ENCODE results near the gene HES2.
"Not testable (repeated sequence)": the region's sequence is repeated elsewhere in the genome, so short reads cannot be mapped to it uniquely, and the experiment has no call there.

HES2 gene

GRCh38 chr1:6437012-6437700, 17.4 kb upstream of the HES2 start:
- DNase-seq (ENCODE audit: low read depth in 2 of 2): not testable (repeated sequence)

- not testable (repeated sequence) for DNase-seq (ENCODE audit: low read depth in 2 of 2)
Observed at GRCh38 chr1:6436277-6436676, 16.6 kb upstream of the HES2 start.

GRCh38 chr1:6435547-6435946, 15.8 kb upstream of the HES2 start:
- DNase-seq (ENCODE audit: low read depth in 2 of 2): no peak

GRCh38 chr1:6435129-6435528, 15.4 kb upstream of the HES2 start:
- DNase-seq (ENCODE audit: low read depth in 2 of 2): no peak

- no peak for DNase-seq (ENCODE audit: low read depth in 2 of 2)
Observed at GRCh38 chr1:6434186-6434585, 14.5 kb upstream of the HES2 start.

- not testable (repeated sequence) for DNase-seq (ENCODE audit: low read depth in 2 of 2)
Observed at GRCh38 chr1:6431645-6432579, 12.2 kb upstream of the HES2 start.

- DNase-seq (ENCODE audit: low read depth in 2 of 2): not testable (repeated sequence)
Observed at GRCh38 chr1:6429660-6430411, 10.1 kb upstream of the HES2 start.

GRCh38 chr1:6428453-6428852, 8.7 kb upstream of the HES2 start:
- DNase-seq (ENCODE audit: low read depth in 2 of 2): not testable (repeated sequence)

- no peak for DNase-seq (ENCODE audit: low read depth in 2 of 2)
Observed at GRCh38 chr1:6427441-6428390, 8.0 kb upstream of the HES2 start.

- DNase-seq (ENCODE audit: low read depth in 2 of 2): no peak
Observed at GRCh38 chr1:6426972-6427350, 7.2 kb upstream of the HES2 start.

- no peak for DNase-seq (ENCODE audit: low read depth in 2 of 2)
Observed at GRCh38 chr1:6426277-6426971, 6.7 kb upstream of the HES2 start.

GRCh38 chr1:6425658-6426057, 5.9 kb upstream of the HES2 start:
- DNase-seq (ENCODE audit: low read depth in 2 of 2): no peak

GRCh38 chr1:6424619-6425593, 5.2 kb upstream of the HES2 start, which contains the start of gene ESPN:
TSS of gene ESPN (plus strand) at chr1:6424776. CDS start at chr1:6424956, 180 bp downstream.
- no peak for DNase-seq (ENCODE audit: low read depth in 2 of 2)

GRCh38 chr1:6424000-6424565, 4.4 kb upstream of the HES2 start:
- DNase-seq (ENCODE audit: low read depth in 2 of 2): no peak

- DNase-seq (ENCODE audit: low read depth in 2 of 2): peak; percentile 62 to 70
Observed at GRCh38 chr1:6423321-6423999, 3.7 kb upstream of the HES2 start.

- no peak for DNase-seq (ENCODE audit: low read depth in 2 of 2)
Observed at GRCh38 chr1:6421266-6421665, 1.5 kb upstream of the HES2 start.

GRCh38 chr1:6420454-6421042, 829 bp upstream of the HES2 start:
- DNase-seq (ENCODE audit: low read depth in 2 of 2): no peak

GRCh38 chr1:6419397-6419803, 319 bp downstream of the HES2 start:
- no peak for DNase-seq (ENCODE audit: low read depth in 2 of 2)

Measured in stimulated activated CD4-positive, alpha-beta T cell treated with anti-CD3 and anti-CD28 coated beads, Interleukin-1b, Interleukin-23, amount 100 ng/mL, for 4 hours (primary cell).